CD14-positive monocyte (primary cell): ENCODE data around the gene FAM221A. TPM values are rescaled to one million over a fixed set of nuclear protein-coding genes. Genes with fewer than 3 reads are reported as not detected.

Experiments used
- DNase-seq, 3 donors: peaks; one replicate each; pipeline ENCODE4 v3.0.0-alpha.2; 2011 to 2022
- H2AFZ ChIP-seq: 2 replicates; pipeline ENCODE4 v1.6.0; 2012; ENCODE audit warnings: mild to moderate bottlenecking, low read depth, low read length, inconsistent platforms; ENCODE audit not compliant: insufficient read depth, poor library complexity, severe bottlenecking
- H3K27ac ChIP-seq, 2 donors: 1 replicate in 1 of 2; 2 replicates in 1 of 2; pipeline ENCODE4 v1.5.1; 2012 to 2013; ENCODE audit warnings: low read length in 2 of 2, control low read depth in 1 of 2, inconsistent platforms in 1 of 2, low read depth in 1 of 2, mild to moderate bottlenecking in 1 of 2
- H3K27me3 ChIP-seq, 2 donors: one replicate each; pipeline versions ENCODE4 v1.6.0 to v1.6.1; 2011 to 2013; ENCODE audit warnings: low read length in 2 of 2; ENCODE audit not compliant: control insufficient read depth in 2 of 2, insufficient read depth in 2 of 2
- H3K36me3 ChIP-seq, 2 donors: replicated peaks in 1 of 2; 1 replicate in 1 of 2; 2 replicates in 1 of 2; pipeline versions ENCODE4 v1.5.1 to v1.6.1; 2012 to 2013; ENCODE audit warnings: low read length in 2 of 2, control low read depth in 1 of 2, inconsistent platforms in 1 of 2, mild to moderate bottlenecking in 1 of 2; ENCODE audit not compliant: insufficient read depth in 2 of 2, control insufficient read depth in 1 of 2
- H3K4me1 ChIP-seq, 2 donors: 1 replicate in 1 of 2; 2 replicates in 1 of 2; pipeline versions ENCODE4 v1.5.1 to v1.6.1; 2012 to 2013; ENCODE audit warnings: low read length in 2 of 2, control low read depth in 1 of 2, inconsistent platforms in 1 of 2, mild to moderate bottlenecking in 1 of 2, moderate library complexity in 1 of 2; ENCODE audit not compliant: insufficient read depth in 2 of 2, control insufficient read depth in 1 of 2
- H3K4me2 ChIP-seq: replicated peaks from 2 replicates; pipeline ENCODE3; 2012; ENCODE audit warnings: low read length, moderate library complexity, mild to moderate bottlenecking; ENCODE audit not compliant: poor library complexity, severe bottlenecking; ENCODE audit errors: extremely low read depth
- H3K4me3 ChIP-seq, 3 experiments: fragments of 200-600 bp in 1 of 3; sonication (generic) in 1 of 3; replicated peaks in 1 of 3; 1 replicate in 2 of 3; 2 replicates in 1 of 3; pipeline ENCODE4 v1.5.1; 2011 to 2013; ENCODE audit warnings: low read length in 3 of 3, mild to moderate bottlenecking in 3 of 3, control low read depth in 2 of 3, low read depth in 2 of 3, inconsistent platforms in 1 of 3, moderate library complexity in 1 of 3
- H3K79me2 ChIP-seq: 2 replicates; pipeline ENCODE4 v1.6.0; 2012; ENCODE audit warnings: mild to moderate bottlenecking, control low read depth, inconsistent platforms, low read length, moderate library complexity; ENCODE audit not compliant: insufficient read depth
- H3K9ac ChIP-seq: 2 replicates; pipeline ENCODE4 v1.6.0; 2017; ENCODE audit warnings: low read length, mild to moderate bottlenecking; ENCODE audit not compliant: insufficient read depth, poor library complexity, severe bottlenecking
- H3K9me3 ChIP-seq, 2 donors: replicated peaks in 1 of 2; 1 replicate in 1 of 2; 2 replicates in 1 of 2; pipeline versions ENCODE4 v1.5.1 to v1.6.1; 2012 to 2013; ENCODE audit warnings: low read length in 2 of 2, control low read depth in 1 of 2; ENCODE audit not compliant: control insufficient read depth in 1 of 2, insufficient read depth in 1 of 2
- H4K20me1 ChIP-seq: 2 replicates; pipeline ENCODE4 v1.6.0; 2012; ENCODE audit warnings: mild to moderate bottlenecking, low read length, control low read depth, moderate library complexity; ENCODE audit not compliant: insufficient read depth
- H3K27ac Mint-ChIP-seq, 7 donors: one replicate each; pipeline ENCODE4 v1.8.0; 2020; ENCODE audit warnings: mild to moderate bottlenecking in 7 of 7, mixed read lengths in 7 of 7, moderate library complexity in 6 of 7, inconsistent platforms in 2 of 7
- H3K27me3 Mint-ChIP-seq, 3 donors: one replicate each; pipeline ENCODE4 v1.8.0; 2021 to 2022; ENCODE audit warnings: low read depth in 3 of 3, mild to moderate bottlenecking in 3 of 3, mixed read lengths in 3 of 3, moderate library complexity in 3 of 3, inconsistent platforms in 1 of 3
- H3K36me3 Mint-ChIP-seq, 2 donors: one replicate each; pipeline ENCODE4 v1.8.0; 2020; ENCODE audit warnings: mixed read lengths in 2 of 2, inconsistent platforms in 1 of 2, mild to moderate bottlenecking in 1 of 2
- H3K4me1 Mint-ChIP-seq: one replicate; pipeline ENCODE4 v1.8.0; 2020; ENCODE audit warnings: mild to moderate bottlenecking, mixed read lengths
- H3K4me3 Mint-ChIP-seq, 2 donors: one replicate each; pipeline ENCODE4 v1.8.0; 2020; ENCODE audit warnings: mild to moderate bottlenecking in 2 of 2, mixed read lengths in 2 of 2, moderate library complexity in 1 of 2
- H3K9me3 Mint-ChIP-seq, 7 donors: one replicate each; pipeline ENCODE4 v1.8.0; 2020 to 2022; ENCODE audit warnings: mixed read lengths in 7 of 7, mild to moderate bottlenecking in 6 of 7, moderate library complexity in 6 of 7, inconsistent platforms in 2 of 7
- WGBS: methylation state at CpG from one replicate; pipeline ENCODE4 v1.1.5; 2013; ENCODE audit warnings: missing lambda C conversion rate; ENCODE audit not compliant: insufficient coverage; 5-methylcytosine and 5-hydroxymethylcytosine counted together
- intact Hi-C, 2 donors: fragments of 100-400 bp; cut with micrococcal nuclease; formaldehyde crosslinking; loops; one replicate each; pipeline versions ENCODE4 v1.15.0 to v1.15.1; 2023
- polyA plus RNA-seq, 3 donors: library from polyadenylated mRNA; depleted of rRNA in 1 of 3; unstranded in 2 of 3; stranded (reverse) in 1 of 3; fragments of 300-500 nt in 2 of 3; fragments of >200 nt in 1 of 3; fragmentation: Illumina TruSeq in 2 of 3; gene quantifications; 1 replicate in 2 of 3; 2 replicates in 1 of 3; pipeline ENCODE4 v1.2.3, GENCODE V29; 2012 to 2021
- TF ChIP-seq, protein P1 (sequence below): fragments of 200-600 bp; IDR thresholded peaks from one replicate; pipeline ENCODE4 v1.8.0; 2022; ENCODE audit warnings: antibody characterized with exemption, mild to moderate bottlenecking

Gene FAM221A
- polyA plus RNA-seq, 3 donors = 1.4 to 7.8 (median 2.1) TPM

DNA sequence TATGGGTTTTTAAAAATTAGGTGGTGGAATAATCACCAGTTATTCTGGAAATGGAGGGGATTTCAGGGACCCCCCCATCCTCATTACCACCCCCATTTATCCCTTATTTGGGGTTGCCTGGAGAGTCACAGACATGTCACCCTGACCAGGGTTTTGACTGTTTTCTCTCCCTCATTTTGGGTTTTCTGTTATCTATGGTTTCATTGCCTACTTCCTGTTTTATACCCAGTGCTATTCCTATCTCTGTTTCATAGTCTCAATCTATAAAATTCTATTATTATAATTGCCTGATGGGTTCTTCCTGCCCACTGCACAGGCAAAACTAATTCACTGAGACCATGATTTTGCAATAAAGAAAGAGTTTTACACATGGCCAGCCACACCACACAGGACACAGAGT lies 15.9 kb upstream of the FAM221A start:
- peaks cover 0 to 2% (median 0%) of the 10 kb centered on the region in 3 donors for H3K27me3 Mint-ChIP-seq
- no peaks in the 10 kb centered on the region for H3K4me1 Mint-ChIP-seq
- TF ChIP-seq, protein P1, sequence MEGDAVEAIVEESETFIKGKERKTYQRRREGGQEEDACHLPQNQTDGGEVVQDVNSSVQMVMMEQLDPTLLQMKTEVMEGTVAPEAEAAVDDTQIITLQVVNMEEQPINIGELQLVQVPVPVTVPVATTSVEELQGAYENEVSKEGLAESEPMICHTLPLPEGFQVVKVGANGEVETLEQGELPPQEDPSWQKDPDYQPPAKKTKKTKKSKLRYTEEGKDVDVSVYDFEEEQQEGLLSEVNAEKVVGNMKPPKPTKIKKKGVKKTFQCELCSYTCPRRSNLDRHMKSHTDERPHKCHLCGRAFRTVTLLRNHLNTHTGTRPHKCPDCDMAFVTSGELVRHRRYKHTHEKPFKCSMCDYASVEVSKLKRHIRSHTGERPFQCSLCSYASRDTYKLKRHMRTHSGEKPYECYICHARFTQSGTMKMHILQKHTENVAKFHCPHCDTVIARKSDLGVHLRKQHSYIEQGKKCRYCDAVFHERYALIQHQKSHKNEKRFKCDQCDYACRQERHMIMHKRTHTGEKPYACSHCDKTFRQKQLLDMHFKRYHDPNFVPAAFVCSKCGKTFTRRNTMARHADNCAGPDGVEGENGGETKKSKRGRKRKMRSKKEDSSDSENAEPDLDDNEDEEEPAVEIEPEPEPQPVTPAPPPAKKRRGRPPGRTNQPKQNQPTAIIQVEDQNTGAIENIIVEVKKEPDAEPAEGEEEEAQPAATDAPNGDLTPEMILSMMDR = no peak
- intact Hi-C loops = no loop called here
- Histone ChIP-seq H2AFZ (no peak overlapping the region), H4K20me1 (no peaks in the 10 kb centered on the region), H3K79me2 (no peaks in the 10 kb centered on the region), H3K36me3 (no peaks in the 10 kb centered on the region), H3K9me3 (peaks cover under 1 to 8% of the 10 kb centered on the region in 2 donors), H3K4me2 (no peak overlapping the region), H3K27ac (no peak overlapping the region), H3K27me3 (no peaks in the 10 kb centered on the region), H3K4me1 (no peaks in the 10 kb centered on the region), H3K9ac (no peak overlapping the region), H3K4me3 (no peak overlapping the region)
- DNase-seq = no peak
- no peak overlapping the region for H3K4me3 Mint-ChIP-seq
- peaks cover 11 to 39% (median 30%) of the 10 kb centered on the region in 7 donors for H3K9me3 Mint-ChIP-seq
- no peak overlapping the region for H3K27ac Mint-ChIP-seq
- no peaks in the 10 kb centered on the region for H3K36me3 Mint-ChIP-seq

- Histone ChIP-seq H3K27ac (no peak overlapping the region), H3K9me3 (no peaks in the 10 kb centered on the region), H3K4me2 (no peak overlapping the region), H3K27me3 (no peaks in the 10 kb centered on the region), H3K36me3 (no peaks in the 10 kb centered on the region), H3K79me2 (no peaks in the 10 kb centered on the region), H2AFZ (no peak overlapping the region), H3K9ac (no peak overlapping the region), H4K20me1 (no peaks in the 10 kb centered on the region), H3K4me3 (no peak overlapping the region), H3K4me1 (no peaks in the 10 kb centered on the region)
- TF ChIP-seq, protein P1 = no peak
- H3K4me3 Mint-ChIP-seq = no peak overlapping the region
- DNase-seq = no peak
- H3K27me3 Mint-ChIP-seq = peaks cover 0 to 5% (median 2%) of the 10 kb centered on the region in 3 donors
- intact Hi-C loops = no loop called here
- H3K4me1 Mint-ChIP-seq = no peaks in the 10 kb centered on the region
- 100% methylated on average over 2 of the region's 3 CpGs for WGBS
- peaks cover 0 to 12% (median 6%) of the 10 kb centered on the region in 7 donors for H3K9me3 Mint-ChIP-seq
- no peak overlapping the region for H3K27ac Mint-ChIP-seq
- no peaks in the 10 kb centered on the region for H3K36me3 Mint-ChIP-seq
Observed at GRCh38 chr7:23672033-23672432, 8.0 kb upstream of the FAM221A start.
